OCI-LY3 (cell line): ENCODE data around the gene SKIL.

ENCODE experiments used
- CTCF ChIP-seq: fragments of 200-600, 300-600 bp; sonication (generic); IDR thresholded peaks from 2 replicates; pipeline ENCODE4 v1.5.1; 2014; ENCODE audit warnings: antibody characterized with exemption, low read length, low read depth
- EZH2phosphoT487 ChIP-seq: fragments of 200-600 bp; shearing (Covaris generic); IDR thresholded peaks from 2 replicates; pipeline ENCODE4 v1.6.1; 2018; ENCODE audit warnings: antibody characterized with exemption, mixed run types, low read depth

- TF ChIP-seq CTCF (no peak), EZH2phosphoT487 (no peak)
These were observed 70.6 kb downstream of the SKIL start for GRCh38 chr3:170428095-170428494.
